ENCODE results near the gene TBPL2. TPM values are rescaled to one million over a fixed set of nuclear protein-coding genes. Genes with fewer than 3 reads are reported as not detected.
A peak's percentile ranks its signal among the peaks of the same experiment; 100 is the strongest.
"Not testable (repeated sequence)": the region's sequence is repeated elsewhere in the genome, so short reads cannot be mapped to it uniquely, and the experiment has no call there.

TBPL2 gene
- polyA plus RNA-seq, 10 donors: 0.11 to 0.24 (median 0.18) TPM; not detected in 6

GRCh38 chr14:55404173-55404854 lies 36.1 kb downstream of the TBPL2 start:
- no peak for DNase-seq

- DNase-seq: no peak
These were observed 38.7 kb downstream of the TBPL2 start for GRCh38 chr14:55401751-55402150.

- no peak for DNase-seq
These were observed 40.6 kb downstream of the TBPL2 start for GRCh38 chr14:55399852-55400251.

DNA sequence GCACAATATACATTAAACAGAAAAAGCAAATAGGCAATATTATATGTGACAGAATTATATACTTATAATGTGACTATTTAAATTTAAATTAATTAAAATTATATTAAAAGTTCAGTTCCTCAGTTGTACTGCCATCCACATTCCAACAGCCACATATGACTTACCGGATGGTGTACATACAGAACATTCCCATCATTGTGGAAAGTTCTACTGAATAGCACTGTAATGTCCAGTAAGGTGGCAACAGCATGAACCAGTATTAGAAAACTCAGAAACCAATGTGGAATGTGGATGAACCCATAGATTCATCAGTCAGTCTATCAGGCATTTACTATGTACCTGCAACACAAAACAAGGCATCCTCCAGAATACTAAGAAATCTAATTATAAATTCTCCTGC lies 41.2 kb downstream of the TBPL2 start:
- DNase-seq: no peak

DNA sequence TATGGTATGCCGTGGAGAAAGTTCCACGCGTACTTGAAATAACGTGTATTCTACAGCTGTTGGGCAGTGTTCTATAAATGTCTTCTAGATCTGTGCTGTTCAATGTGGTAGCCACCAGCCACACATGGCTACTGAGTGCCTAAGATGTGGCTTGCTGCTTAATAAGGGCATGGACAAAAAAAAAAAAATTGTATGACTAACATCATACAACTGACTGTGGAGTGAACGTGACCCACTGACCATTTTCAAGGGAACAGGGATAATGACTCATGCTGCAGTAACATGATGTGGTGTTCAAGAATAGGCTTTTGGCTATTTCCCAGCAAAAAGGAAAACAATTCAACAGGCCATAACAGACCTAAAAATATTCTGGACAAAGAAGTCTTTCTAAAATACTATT lies 41.7 kb downstream of the TBPL2 start:
- DNase-seq: peak; percentile 8 to 87 (median 37)

GRCh38 chr14:55389330-55389729 lies 51.1 kb downstream of the TBPL2 start:
- DNase-seq: no peak

GRCh38 chr14:55388160-55388559 lies 52.3 kb downstream of the TBPL2 start:
- no peak for DNase-seq

DNA sequence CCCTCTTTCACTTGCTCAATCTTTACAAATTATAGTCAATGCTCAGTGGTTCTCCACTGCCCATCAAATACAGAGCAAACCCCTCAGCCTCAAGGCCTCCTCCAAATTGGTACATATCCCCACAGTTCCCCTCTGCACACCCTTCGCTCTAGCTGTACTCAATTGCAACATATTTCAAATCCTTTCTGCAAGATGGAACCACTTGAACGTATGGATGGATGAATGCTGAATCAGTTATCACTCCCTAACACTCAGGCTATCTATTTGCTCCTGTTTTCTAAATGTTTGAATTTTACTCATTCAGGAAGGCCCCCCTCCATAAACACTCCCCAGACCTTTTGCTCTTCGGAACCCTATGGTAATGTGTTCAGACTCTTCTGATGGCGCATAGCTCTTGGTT lies 53.3 kb downstream of the TBPL2 start:
- no peak for DNase-seq

GRCh38 chr14:55386037-55386808 lies 54.2 kb downstream of the TBPL2 start:
- no peak for DNase-seq

DNA sequence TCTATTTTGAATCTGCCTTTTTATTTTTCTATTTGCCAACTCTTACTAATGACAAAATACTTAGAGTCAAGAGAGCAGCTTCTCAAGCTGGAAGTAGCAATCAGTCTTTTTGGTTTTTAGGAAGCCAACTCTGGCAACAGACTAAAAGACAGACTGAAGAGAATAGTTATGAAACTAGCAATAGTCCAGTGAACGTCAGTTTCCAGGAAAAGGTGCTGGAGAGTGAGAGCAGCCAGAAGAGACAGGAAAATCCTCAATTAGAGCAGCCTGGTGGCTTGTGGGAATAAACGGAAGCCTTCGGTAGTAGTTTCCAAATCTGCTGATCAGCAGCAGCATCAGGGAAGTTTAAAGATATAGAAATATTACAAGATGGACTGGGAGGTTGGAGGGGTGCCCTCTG lies 55.9 kb downstream of the TBPL2 start:
- no peak for DNase-seq

- no peak for DNase-seq
These were observed 56.8 kb downstream of the TBPL2 start for GRCh38 chr14:55383541-55384140.

GRCh38 chr14:55383056-55383466 lies 57.4 kb downstream of the TBPL2 start:
- not testable (repeated sequence) for DNase-seq

- DNase-seq: no peak
These were observed 57.9 kb downstream of the TBPL2 start for GRCh38 chr14:55382483-55382882.

DNA sequence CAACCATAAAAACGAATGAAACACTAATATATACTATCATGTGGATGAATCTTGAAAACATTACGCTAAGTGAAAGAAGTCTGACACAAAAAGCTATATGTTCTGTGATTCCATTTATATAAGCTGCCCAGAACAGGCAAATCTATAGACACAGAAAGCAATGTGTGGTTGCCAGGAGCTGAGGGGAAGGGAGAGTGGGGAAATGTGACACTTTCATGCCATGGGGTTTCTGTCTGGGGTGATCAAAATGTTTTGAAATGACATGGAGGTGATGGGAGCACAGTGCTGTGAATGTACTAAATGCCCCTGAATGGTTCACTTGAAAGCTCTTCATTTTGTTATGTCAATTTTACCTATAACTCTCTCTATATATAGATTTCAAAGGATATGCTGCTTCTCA lies 58.9 kb downstream of the TBPL2 start:
- no peak for DNase-seq

DNA sequence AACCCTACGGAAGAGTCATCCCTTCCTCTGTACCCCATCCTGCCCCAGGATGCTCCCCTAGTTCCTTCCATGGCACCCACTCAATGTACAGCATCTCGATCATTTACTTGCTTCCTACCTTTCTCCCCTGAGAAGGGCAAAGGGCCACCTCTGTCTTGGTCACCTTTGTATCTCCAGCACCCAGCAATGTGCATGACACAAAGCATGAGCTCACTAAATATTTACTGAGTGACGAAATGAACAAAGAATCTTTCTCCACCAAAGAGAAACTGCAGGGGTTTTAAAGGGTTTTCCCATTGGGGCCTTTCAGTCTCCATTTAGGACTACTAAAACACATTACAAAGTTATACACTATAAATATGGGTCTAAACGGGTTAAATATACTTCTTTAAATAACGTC lies 59.4 kb downstream of the TBPL2 start:
- no peak for DNase-seq

DNA sequence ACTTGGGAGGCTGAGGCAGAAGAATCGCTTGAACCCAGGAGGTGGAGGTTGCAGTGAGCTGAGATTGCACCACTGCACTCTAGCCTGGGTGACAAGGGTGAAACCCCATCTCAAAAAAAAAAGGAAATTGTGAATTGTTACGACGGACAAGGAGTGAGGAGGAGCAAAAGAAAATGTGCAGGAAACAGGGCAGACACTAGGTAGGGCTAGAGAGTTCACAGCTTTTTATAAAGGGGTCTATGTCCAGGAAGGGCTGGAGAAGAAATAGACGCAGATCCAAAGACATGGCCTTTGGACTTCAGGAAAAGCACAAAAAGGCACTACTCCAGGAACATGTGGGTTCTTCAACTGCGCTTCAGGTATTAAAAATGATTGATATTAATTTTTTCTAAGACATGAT lies 63.2 kb downstream of the TBPL2 start:
- no peak for DNase-seq

DNA sequence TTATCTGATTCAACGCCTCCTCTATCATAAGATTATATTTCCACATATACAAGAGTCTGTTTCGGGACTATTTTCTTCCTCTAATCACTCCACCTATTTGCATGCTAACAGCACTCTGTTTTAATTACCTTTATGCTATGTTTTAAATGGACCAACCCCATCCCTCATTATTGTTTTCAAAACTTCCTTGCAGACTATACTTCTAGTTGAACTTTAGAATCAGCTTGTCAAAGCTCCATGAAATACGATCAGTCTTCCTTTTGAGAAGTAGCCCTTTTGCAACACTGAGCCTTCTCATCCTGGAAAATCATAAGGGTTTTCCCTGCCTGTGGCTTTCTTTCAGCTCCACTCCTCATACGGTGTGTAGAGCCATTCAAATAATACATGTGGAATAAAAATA lies 65.6 kb downstream of the TBPL2 start:
- DNase-seq: no peak

GRCh38 chr14:55373784-55374705 lies 66.4 kb downstream of the TBPL2 start:
- DNase-seq: no peak

- DNase-seq: no peak
These were observed 67.6 kb downstream of the TBPL2 start for GRCh38 chr14:55372825-55373224.

GRCh38 chr14:55372423-55372822 lies 68.0 kb downstream of the TBPL2 start:
- DNase-seq: no peak

GRCh38 chr14:55370883-55371455 lies 69.4 kb downstream of the TBPL2 start:
- DNase-seq: no peak

GRCh38 chr14:55366271-55366670 lies 74.1 kb downstream of the TBPL2 start:
- DNase-seq: peak in 2 of 3 donors; percentile 9 to 24
